ENCODE results near the gene NEK2. TPM values are rescaled to one million over a fixed set of nuclear protein-coding genes. Genes with fewer than 3 reads are reported as not detected.
A peak's percentile ranks its signal among the peaks of the same experiment; 100 is the strongest.
"Not testable (repeated sequence)": the region's sequence is repeated elsewhere in the genome, so short reads cannot be mapped to it uniquely, and the experiment has no call there.

Gene NEK2
- total RNA-seq, 3 donors from 2014 or later, result 1.8 TPM; not detected in 2

DNA sequence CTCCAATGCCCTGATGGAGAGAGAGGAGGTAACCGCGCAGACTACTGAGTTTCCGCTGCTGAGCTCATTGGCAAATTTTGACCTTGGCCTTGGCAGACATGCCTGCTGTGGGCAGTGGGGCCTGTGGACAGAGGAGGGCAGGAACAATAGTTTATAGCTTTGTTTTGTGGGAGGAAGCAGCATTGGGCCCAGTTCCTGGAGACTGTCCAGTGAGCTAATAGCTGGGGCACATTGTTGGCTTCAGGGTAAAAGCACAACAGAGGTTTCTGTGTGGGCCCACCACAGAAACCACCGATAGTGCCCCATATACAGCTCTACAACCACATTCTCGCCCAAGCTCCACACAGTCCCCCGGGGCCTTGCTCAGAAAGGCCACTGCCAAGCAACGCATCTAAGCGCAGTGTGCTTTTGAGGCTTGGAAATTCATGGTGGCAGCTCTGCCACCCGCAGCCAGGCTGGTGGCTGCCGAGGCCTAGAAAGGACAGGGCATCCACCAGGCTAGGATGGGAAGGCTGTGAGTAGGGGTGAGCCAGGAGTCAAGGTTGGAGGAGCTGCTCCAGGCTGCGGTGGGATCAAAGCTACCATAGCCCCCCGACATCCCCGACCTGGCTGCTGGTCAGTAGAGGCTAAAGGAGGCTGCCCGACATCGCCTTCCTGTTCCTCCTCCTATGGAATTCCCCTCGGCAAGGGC, 43.2 kb downstream of the NEK2 start:
- intact Hi-C loops (cut with DNase I; ENCODE audit: low total_unique reads), result no loop called here
- H3K4me1 ChIP-seq, result peaks cover 0 to 6% of the 10 kb centered on the region in 2 donors
- H3K27me3 ChIP-seq, result no peaks in the 10 kb centered on the region
- H3K36me3 ChIP-seq, result no peaks in the 10 kb centered on the region
- no peaks in the 10 kb centered on the region for H3K9me3 ChIP-seq
- peak in 1 of 2 donors; percentile 28 for DNase-seq (ENCODE audit: low spot score in 2 of 2)
- H3K4me3 ChIP-seq, result peak overlapping the region in 2 of 3 donors; percentile 3 to 23
- no peak for TF ChIP-seq POLR2AphosphoS5 (IDR thresholded peaks at IDR 0.05)
- TF ChIP-seq, protein P1, sequence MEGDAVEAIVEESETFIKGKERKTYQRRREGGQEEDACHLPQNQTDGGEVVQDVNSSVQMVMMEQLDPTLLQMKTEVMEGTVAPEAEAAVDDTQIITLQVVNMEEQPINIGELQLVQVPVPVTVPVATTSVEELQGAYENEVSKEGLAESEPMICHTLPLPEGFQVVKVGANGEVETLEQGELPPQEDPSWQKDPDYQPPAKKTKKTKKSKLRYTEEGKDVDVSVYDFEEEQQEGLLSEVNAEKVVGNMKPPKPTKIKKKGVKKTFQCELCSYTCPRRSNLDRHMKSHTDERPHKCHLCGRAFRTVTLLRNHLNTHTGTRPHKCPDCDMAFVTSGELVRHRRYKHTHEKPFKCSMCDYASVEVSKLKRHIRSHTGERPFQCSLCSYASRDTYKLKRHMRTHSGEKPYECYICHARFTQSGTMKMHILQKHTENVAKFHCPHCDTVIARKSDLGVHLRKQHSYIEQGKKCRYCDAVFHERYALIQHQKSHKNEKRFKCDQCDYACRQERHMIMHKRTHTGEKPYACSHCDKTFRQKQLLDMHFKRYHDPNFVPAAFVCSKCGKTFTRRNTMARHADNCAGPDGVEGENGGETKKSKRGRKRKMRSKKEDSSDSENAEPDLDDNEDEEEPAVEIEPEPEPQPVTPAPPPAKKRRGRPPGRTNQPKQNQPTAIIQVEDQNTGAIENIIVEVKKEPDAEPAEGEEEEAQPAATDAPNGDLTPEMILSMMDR (IDR thresholded peaks at IDR 0.05), result no peak
- TF ChIP-seq POLR2A (IDR thresholded peaks at IDR 0.05), result no peak
- peak overlapping the region; percentile 69 to 81 for H3K27ac ChIP-seq

DNA sequence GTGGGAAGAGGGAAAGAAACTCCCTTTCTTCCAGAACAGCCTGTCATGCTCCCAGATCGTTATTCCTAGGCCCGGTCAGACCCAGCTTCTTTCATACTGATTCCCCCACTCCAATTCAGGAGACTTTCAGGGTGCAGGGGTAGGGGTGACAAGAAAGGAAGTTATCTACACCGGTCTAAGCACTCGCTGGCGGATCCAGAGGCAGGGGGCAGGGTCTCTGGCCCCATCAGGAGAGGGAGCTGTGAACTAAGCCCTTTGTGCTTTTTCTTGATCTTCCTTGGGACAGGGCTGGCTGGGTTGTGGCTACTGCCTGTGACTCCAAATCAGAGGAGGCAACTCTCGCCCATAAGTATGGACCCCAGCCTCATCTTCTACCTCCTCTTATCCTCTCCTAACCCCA, 44.3 kb downstream of the NEK2 start:
- H3K27me3 ChIP-seq, result no peaks in the 10 kb centered on the region
- no peak for TF ChIP-seq POLR2AphosphoS5 (IDR thresholded peaks at IDR 0.05)
- TF ChIP-seq, protein P1 (IDR thresholded peaks at IDR 0.05), result no peak
- no peak for TF ChIP-seq POLR2A (IDR thresholded peaks at IDR 0.05)
- no peak overlapping the region for H3K4me3 ChIP-seq
- peaks cover 0 to 6% of the 10 kb centered on the region in 2 donors for H3K4me1 ChIP-seq
- no peaks in the 10 kb centered on the region for H3K36me3 ChIP-seq
- H3K9me3 ChIP-seq, result no peaks in the 10 kb centered on the region
- no peak for DNase-seq (ENCODE audit: low spot score in 2 of 2)
- no peak overlapping the region for H3K27ac ChIP-seq
- intact Hi-C loops (cut with DNase I; ENCODE audit: low total_unique reads), result loop anchor here (1.0 kb wide), 1 partner anchor 23 kb away; no protein-coding TSS in a partner anchor

DNA sequence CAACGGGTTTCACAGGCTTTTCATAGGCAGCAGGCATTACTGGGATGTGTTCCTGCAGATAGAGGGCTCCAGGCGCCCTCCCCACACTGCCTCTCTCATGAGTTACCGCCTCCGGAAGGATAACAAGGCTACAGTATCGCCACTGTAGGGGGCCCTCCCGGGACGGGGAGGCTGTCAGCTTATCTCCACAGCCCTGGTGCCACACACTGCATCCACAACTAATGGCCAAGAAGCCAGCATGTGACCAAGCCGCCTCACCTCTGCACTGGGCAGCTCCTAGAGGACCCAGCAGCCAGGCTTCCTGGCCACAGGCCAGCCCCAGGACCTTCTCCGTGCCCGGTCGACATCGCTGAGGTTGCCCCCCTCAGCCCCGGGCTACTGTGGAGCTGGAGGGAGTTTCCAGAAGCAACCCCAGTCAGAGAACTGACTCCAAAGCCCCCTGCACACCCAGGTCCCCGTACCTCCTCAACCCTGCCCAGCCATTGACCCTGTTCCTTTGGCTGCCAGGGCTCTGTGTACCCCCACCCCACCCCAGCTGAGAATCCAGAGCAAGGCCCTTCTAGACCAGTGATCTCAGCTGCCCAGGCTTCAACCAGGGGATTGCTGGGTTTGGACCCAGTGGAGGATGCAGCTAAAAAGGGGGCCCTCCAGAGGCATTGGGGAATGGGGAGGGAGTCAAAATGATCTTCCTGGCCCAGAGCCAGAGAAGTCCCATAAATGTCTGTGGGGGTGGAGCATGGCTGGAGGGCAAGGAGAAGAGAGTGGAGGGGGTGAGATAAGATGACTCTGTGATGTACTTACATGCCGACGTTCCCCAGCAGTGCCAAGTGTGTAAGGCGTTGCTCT, 45.0 kb downstream of the NEK2 start:
- Histone ChIP-seq H3K27me3 (no peaks in the 10 kb centered on the region), H3K9me3 (no peaks in the 10 kb centered on the region), H3K27ac (no peak overlapping the region), H3K36me3 (no peaks in the 10 kb centered on the region), H3K4me3 (no peak overlapping the region), H3K4me1 (peaks cover 0 to 6% of the 10 kb centered on the region in 2 donors)
- intact Hi-C loops (cut with DNase I; ENCODE audit: low total_unique reads), result loop anchor here (1.0 kb wide), 1 partner anchor 22 kb away; no protein-coding TSS in a partner anchor
- TF ChIP-seq, protein P1 (IDR thresholded peaks at IDR 0.05), result no peak
- no peak for TF ChIP-seq POLR2AphosphoS5 (IDR thresholded peaks at IDR 0.05)
- no peak for TF ChIP-seq POLR2A (IDR thresholded peaks at IDR 0.05)
- no peak for DNase-seq (ENCODE audit: low spot score in 2 of 2)

DNA sequence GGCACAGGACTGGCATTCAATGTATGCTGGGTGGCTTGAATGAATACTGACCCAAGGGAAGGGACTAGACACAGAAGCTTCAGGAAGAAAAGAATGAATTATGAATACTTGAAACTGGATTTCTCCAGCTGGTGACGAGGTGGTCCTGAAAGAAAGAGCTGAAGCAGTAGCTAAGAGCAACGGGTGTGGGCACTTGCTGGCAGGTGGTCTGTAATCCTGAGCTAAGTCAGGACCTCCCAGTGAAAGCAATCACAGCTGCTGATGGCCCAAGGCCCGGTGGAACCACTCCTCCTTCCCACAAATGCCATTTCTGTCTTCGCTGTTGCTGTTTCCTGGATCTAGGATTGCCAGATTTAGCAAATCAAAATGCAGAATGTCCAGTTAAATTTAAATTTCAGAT, 47.0 kb downstream of the NEK2 start:
- no peaks in the 10 kb centered on the region for H3K36me3 ChIP-seq
- TF ChIP-seq POLR2AphosphoS5 (IDR thresholded peaks at IDR 0.05) (no peak), POLR2A (IDR thresholded peaks at IDR 0.05) (no peak)
- TF ChIP-seq, protein P1 (IDR thresholded peaks at IDR 0.05), result no peak
- peaks cover 0 to 6% of the 10 kb centered on the region in 2 donors for H3K4me1 ChIP-seq
- no peaks in the 10 kb centered on the region for H3K9me3 ChIP-seq
- H3K27me3 ChIP-seq, result no peaks in the 10 kb centered on the region
- DNase-seq (ENCODE audit: low spot score in 2 of 2), result no peak
- H3K27ac ChIP-seq, result no peak overlapping the region
- intact Hi-C loops (cut with DNase I; ENCODE audit: low total_unique reads), result no loop called here
- H3K4me3 ChIP-seq, result no peak overlapping the region

DNA sequence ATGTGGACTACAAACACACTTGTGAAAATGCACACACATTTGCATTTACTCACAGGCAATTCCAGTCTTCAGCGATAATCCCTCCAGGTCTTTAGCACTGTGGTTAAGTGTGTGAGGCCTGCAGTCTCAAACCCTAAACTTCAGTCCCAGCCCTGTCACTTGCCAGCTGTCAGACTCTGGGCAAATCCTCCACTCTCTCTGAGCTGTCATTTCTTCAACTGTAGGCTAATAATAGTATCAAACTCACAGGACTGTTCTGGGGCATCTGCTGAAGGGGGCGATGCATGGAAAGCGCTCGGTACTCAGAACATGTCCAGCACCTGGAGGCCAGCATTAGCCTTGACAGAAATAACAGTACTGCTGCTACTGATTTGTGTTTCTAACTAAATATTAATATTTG, 48.2 kb downstream of the NEK2 start:
- intact Hi-C loops (cut with DNase I; ENCODE audit: low total_unique reads), result no loop called here
- TF ChIP-seq POLR2AphosphoS5 (IDR thresholded peaks at IDR 0.05) (no peak), POLR2A (IDR thresholded peaks at IDR 0.05) (no peak)
- TF ChIP-seq, protein P1 (IDR thresholded peaks at IDR 0.05), result no peak
- no peak for DNase-seq (ENCODE audit: low spot score in 2 of 2)
- Histone ChIP-seq H3K27ac (no peak overlapping the region), H3K4me3 (no peak overlapping the region), H3K27me3 (no peaks in the 10 kb centered on the region), H3K36me3 (no peaks in the 10 kb centered on the region), H3K4me1 (peaks cover 0 to 4% of the 10 kb centered on the region in 2 donors), H3K9me3 (no peaks in the 10 kb centered on the region)

DNA sequence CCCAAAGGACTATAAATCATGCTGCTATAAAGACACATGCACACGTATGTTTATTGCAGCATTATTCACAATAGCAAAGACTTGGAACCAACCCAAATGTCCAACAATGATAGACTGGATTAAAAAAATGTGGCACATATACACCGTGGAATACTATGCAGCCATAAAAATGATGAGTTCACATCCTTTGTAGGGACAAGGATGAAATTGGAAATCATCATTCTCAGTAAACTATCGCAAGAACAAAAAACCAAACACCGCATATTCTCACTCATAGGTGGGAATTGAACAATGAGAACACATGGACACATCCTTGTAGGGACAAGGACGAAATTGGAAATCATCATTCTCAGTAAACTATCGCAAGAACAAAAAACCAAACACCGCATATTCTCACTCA, 49.6 kb downstream of the NEK2 start:
- intact Hi-C loops (cut with DNase I; ENCODE audit: low total_unique reads); H3K36me3 ChIP-seq; DNase-seq (ENCODE audit: low spot score in 2 of 2): not testable (repeated sequence)

More for the DNA sequence above, 49.6 kb downstream of the NEK2 start:
- not testable (repeated sequence) for H3K9me3 ChIP-seq, H3K4me1 ChIP-seq, H3K27me3 ChIP-seq, H3K4me3 ChIP-seq, H3K27ac ChIP-seq

Data from breast epithelium (tissue), 4 donors.